GM19035 (cell line): Measurements from ENCODE around the gene SOX12.

Experiments used
- ATAC-seq: cut with Tn5 transposase; IDR thresholded peaks from one replicate; pipeline ENCODE4 v1.9.1; 2021; ENCODE audit not compliant: unreplicated experiment

The SOX12 gene

DNA sequence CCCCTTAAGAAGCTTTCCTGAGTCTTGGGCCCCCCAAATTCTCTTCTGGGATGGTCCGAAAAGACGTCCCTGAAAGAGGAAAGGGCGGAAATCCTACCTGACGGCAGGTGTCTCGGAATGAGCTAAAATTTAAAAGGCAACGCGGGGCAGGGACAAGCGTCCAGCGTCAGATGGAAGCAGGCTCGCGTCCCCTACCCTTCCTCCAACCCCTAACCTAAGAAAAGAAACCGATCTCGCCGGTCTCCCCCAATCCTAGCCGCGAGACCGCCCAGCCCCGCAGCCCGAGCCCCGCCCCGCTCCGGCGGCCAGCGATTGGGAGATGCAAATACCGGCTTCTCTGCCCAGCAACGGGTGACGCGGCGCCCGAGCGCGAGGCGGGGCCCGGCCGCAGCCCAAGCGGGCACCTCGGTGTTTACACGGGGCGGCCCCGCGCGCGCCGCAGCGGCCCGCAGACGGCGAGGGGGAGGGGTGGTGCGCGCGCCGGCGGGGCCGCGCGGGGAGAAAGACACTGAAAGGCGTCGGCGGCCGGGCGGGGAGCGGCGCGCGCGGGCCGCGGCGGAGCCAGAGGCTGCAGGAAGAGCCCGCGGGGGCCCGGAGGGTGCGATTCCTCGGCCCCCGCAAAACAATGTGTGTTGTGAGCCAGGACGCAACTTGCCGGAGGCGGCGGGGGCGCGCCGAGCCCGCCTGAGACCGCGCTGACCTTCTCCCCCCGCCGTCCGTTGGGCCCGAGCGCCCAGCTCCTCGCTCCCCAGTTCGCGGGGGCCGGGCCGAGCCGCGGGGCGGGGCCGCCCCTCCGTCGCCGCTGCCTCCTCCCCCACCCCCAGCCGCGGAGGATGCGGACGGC, at the start of gene SOX12:
Gene SOX12, plus strand, starts transcription at position 508 of the 844 bp plus-strand sequence. CDS start 373 bp downstream, outside the sequence.
- ATAC-seq: peak; percentile 69

DNA sequence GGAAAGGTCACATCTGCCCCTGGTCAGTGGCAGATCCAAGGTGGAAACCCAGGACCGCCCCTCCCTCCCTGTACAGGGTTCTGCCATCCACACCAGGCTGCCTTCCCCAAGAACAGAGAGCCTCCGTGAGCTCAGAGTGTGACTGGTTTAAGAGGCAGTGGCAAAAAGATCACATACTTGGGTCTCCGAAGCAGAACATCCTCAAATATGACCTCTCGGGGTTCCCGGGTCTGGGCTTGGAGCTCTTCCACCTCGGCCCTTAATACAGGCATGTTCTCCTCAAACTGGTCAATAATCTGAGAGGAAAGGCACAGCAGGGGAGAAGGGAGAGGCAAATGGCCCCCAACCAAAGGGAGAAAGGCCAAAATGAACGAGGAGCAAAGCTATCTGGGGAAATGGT, 49.6 kb upstream of the SOX12 start:
- no peak for ATAC-seq

- ATAC-seq: no peak
These were observed 48.5 kb upstream of the SOX12 start for GRCh38 chr20:276620-277495.

- ATAC-seq: no peak
These were observed 47.9 kb upstream of the SOX12 start for GRCh38 chr20:277496-277781.

DNA sequence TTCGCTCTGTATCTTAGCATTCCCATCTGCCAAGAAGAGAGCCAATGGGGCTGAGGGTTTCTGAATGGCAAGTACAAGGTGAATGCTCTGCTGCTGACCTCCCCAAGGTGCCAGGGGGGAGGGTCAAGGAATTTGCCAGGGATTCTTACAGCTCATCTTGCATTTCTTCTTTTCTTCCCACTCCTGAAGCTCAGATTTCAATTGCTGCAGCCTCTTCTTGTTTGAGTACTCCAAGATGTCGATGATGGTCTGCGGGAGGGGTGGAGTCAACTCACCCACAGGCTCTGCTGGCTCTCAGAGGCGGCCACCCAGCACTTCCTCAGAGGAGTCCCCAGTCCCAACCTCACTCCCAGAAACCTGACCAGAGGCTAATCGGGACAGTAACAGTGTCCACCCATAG, 47.2 kb upstream of the SOX12 start:
- no peak for ATAC-seq

- no peak for ATAC-seq
These were observed 46.5 kb upstream of the SOX12 start for GRCh38 chr20:278607-279571.

DNA sequence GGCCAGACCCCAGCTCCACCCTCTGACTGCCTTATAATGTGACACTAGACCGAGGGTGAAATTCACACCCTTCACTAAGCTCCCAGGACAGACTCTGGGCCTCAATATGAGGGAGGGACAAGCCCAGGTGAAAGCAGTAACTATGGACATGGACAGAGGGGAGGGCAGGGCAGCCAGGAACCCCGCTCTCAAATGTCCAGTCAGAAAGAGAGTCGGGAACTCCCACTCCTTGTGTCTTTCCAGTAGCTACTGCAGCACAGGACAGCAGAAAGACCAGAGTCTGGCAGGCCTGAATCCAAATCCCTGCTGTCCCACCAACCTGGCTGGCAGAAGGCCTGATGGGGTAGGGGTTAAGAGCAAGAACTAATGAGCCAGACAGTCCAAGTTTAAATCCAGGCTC, 41.2 kb upstream of the SOX12 start:
- no peak for ATAC-seq

DNA sequence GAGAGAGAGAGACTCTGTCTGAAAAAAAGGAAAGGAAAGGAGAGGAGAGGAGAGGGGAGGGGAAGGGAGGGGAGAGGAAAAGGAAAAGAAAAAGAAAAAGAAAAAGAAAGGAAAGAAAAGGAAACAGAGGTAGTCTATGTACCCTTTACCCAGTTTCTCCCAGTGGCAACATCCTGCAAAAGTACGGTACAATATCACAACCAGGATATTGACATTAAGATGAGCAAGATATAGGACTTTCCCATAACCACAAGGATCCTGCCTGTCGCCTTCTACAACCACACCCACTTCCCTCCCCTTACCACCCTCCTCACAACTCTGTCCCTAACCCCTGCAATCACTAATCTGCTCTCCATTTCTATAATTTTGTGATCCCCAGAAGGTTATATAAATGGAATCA, 38.8 kb upstream of the SOX12 start:
- no peak for ATAC-seq

DNA sequence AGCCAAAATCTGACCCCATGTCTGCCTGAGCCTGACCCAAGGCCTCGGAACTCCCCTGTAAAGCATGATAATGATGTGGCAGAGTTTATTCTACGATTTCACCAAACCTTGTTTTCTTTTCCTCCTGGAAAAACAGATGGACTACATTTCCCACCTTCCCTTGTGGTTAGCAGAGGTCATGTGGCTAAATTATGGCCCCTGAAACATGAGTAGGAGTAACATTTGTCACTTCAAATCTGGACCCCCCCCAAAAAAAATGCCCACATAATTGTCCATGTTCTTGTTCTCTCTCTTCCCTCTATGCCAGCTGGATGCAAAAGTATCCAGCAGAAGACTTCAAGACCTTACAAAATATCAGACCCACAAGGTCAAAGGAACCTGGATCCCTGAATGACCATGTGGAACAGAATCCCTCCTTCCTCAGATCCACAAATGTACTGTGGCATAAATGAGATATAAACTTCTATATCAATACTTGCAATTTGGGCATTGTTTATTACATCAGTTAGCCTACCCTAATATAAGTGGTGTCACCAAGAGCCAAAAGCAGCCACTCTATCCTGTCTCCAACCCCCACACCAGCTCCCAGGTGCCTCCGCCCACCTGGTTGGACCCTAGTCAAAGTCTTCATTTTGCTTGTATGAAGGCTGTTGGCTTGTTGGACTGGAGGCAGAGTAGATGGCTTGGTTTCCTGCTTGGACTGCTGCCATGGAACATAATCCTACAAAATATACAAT, 36.2 kb upstream of the SOX12 start:
- ATAC-seq: no peak

GRCh38 chr20:289693-290083, 35.7 kb upstream of the SOX12 start:
- ATAC-seq: no peak

DNA sequence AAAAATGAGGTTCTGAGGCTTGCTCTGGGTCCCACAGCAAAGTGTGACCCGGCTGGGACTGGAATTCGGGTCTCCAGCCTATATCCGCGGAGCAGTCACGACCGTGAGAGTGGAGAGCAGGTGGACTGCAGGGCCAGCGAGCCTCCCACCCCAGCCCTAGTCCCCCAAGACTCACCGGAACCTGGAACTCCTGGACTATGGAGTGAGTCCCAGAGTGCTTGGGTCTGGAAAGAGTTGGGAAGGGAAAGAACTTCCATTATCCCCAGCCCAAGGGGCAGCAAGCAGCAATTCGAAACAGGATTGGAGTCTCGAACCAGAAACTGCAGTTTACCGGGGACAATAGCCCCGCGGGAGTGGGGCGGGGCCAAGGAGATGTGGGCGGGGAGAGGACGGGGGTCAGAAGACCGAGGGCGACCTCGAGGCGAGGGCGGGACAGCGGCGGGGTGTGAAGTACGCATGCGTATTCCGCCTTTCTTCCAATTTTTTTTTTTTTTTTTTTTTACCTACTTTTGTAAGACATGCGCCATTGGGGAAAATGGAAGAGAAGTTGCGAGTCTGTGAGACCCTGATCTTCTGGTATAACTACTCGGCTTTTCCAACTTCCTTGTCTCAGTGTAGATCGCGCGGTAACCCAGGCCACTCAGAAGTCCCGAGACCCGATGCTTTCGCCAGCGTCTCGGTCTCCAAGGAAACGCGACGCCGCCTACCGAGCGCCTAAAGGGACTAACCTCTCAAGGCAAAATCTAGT, 35.1 kb upstream of the SOX12 start, which contains the start of gene C20orf96:
Gene C20orf96, minus strand, starts transcription at position 667 of the 748 bp plus-strand sequence. Its CDS starts 140 bp downstream, at position 527.
- peak; percentile 83 for ATAC-seq

- no peak for ATAC-seq
These were observed 30.8 kb upstream of the SOX12 start for GRCh38 chr20:294602-295001.

DNA sequence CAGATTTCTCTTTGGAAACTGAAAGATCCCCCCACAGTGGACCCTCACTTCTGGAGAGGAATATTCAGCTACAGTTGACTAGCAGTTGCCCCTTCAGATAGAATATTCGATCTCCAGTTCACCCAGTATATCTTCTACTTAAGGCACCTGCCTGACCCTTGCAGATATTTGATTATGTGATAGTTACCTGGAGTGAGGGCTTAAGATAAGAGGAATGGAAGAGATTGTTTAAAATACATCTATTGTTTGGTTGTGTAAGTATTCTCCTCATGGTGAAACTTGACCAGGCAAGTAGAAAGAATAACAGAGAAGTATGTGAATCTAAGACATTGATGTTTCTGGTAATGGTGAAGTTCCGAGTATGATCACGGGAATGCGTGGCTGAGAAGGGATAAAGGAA, 29.5 kb upstream of the SOX12 start:
- no peak for ATAC-seq

DNA sequence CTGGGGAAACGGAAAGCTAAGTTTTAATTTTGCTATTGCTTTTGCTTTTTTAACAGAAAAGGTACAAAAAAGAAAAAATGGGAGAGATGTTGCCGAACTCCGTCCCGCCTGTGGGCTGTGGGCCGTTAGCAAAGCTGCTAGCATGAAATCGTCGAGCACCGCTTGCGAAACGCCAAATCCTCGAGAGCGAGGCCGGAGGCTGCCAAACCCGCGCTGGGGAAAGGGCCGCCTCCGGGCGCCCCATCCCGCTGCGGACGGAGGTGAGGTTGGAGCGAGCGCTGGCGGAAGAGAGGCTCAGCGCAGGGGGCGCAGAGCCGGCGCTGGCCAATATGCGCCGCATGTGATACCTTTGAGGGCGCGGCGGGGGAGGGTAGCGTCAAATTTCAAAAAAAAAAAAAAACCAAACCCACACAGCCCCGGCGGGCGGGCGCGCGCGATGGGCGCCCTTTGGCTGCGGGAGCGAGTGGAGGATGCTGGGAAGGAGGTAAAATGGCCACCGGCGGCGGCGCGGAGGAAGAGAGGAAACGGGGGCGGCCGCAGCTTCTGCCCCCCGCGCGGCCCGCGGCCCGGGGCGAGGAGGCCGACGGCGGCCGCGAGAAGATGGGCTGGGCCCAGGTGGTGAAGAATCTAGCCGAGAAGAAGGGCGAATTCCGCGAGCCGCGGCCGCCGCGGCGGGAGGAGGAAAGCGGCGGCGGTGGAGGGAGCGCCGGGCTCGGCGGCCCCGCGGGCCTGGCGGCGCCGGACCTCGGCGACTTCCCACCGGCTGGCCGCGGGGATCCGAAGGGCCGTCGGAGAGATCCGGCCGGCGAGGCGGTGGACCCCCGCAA, 28.0 kb upstream of the SOX12 start, which contains the start of gene ZCCHC3:
Gene ZCCHC3, plus strand, starts transcription at position 473 of the 827 bp plus-strand sequence. Its CDS starts 17 bp downstream, at position 490.
- peak; percentile 79 for ATAC-seq

GRCh38 chr20:297925-298775, 27.2 kb upstream of the SOX12 start:
- peak; percentile 28 for ATAC-seq

DNA sequence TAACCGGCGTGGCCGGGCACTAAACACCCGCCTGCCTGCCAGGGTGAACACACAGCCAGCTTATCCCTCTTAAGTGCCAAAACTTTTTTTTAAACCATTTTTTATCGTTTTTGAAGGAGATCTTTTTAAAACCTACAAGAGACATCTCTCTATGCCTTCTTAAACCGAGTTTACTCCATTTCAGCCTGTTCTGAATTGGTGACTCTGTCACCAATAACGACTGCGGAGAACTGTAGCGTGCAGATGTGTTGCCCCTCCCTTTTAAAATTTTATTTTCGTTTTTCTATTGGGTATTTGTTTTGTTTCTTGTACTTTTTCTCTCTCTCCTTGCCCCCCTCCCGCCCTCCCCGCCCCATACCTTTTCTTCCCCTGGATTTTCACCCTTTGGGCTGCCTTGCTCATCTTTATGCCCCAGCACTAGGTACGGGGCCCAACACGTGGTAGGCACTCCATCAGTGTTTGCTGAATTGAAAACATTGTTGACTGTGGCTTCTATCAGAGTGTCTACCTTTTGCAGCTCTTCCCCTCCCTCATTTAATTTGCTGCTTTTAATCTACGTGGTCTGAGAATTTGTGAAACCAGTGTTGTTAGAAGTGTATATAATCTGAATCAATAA, 26.5 kb upstream of the SOX12 start:
- no peak for ATAC-seq

DNA sequence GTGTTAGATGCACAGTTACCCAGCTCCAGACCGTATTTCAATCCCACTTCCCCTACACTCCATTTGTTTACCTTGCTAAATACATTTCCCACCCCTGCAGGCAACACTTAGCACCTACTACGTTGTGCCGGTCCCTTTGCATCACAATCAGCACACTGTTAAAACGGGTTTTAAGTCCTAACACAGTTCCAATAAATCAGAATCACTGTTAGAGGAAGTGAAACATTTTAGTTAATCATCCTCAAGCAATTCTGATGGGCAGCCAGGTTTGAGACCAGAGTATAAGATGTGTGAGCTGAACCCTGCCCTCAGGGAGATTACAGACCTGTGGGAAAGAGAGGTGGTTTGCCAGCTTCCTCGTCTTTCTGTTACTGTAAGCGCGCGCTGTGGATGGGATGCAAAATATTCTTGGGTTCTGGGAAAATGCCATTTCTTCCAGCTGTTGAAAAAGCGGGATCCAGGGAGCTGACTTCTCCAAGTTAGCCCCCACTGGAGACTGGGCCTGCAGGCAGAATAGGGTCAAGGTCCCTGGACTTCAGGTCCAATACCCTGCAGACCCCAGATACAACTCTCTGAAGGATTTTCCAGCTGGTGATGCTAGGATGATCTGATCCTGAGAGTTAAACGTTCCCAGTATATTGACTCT, 24.9 kb upstream of the SOX12 start:
- no peak for ATAC-seq
